ENCODE results near the gene AK4.
"Not testable (repeated sequence)": the region's sequence is repeated elsewhere in the genome, so short reads cannot be mapped to it uniquely, and the experiment has no call there.

AK4 gene

GRCh38 chr1:65151641-65152040 is 3.6 kb downstream of the AK4 start:
- no peak for DNase-seq

- no peak for DNase-seq
Measured at GRCh38 chr1:65153635-65154034, 5.6 kb downstream of the AK4 start.

GRCh38 chr1:65156910-65157545 is 9.0 kb downstream of the AK4 start:
- no peak for DNase-seq

- no peak for DNase-seq
Measured at GRCh38 chr1:65157546-65157941, 9.5 kb downstream of the AK4 start.

GRCh38 chr1:65159291-65159688 is 11.3 kb downstream of the AK4 start:
- DNase-seq: not testable (repeated sequence)

- DNase-seq: no peak
Measured at GRCh38 chr1:65159801-65160523, 12.0 kb downstream of the AK4 start.

- no peak for DNase-seq
Measured at GRCh38 chr1:65163201-65163805, 15.3 kb downstream of the AK4 start.

GRCh38 chr1:65164101-65164500 is 16.1 kb downstream of the AK4 start:
- DNase-seq: not testable (repeated sequence)

- no peak for DNase-seq
Measured at GRCh38 chr1:65164633-65165032, 16.6 kb downstream of the AK4 start.

GRCh38 chr1:65165269-65165993 is 17.4 kb downstream of the AK4 start:
- DNase-seq: no peak

GRCh38 chr1:65166572-65167305 is 18.7 kb downstream of the AK4 start:
- DNase-seq: no peak

GRCh38 chr1:65167586-65168242 is 19.7 kb downstream of the AK4 start:
- no peak for DNase-seq

- DNase-seq: no peak
Measured at GRCh38 chr1:65168867-65169266, 20.9 kb downstream of the AK4 start.

GRCh38 chr1:65170511-65171142 is 22.6 kb downstream of the AK4 start:
- DNase-seq: no peak

- DNase-seq: no peak
Measured at GRCh38 chr1:65172936-65173690, 25.1 kb downstream of the AK4 start.

GRCh38 chr1:65174585-65174984 is 26.6 kb downstream of the AK4 start:
- no peak for DNase-seq

GRCh38 chr1:65175171-65176055 is 27.4 kb downstream of the AK4 start:
- DNase-seq: no peak

- DNase-seq: no peak
Measured at GRCh38 chr1:65176056-65176450, 28.1 kb downstream of the AK4 start.

- no peak for DNase-seq
Measured at GRCh38 chr1:65176591-65176990, 28.6 kb downstream of the AK4 start.

GRCh38 chr1:65177457-65177856 is 29.5 kb downstream of the AK4 start:
- DNase-seq: no peak

Data from stimulated activated CD4-positive, alpha-beta T cell treated with anti-CD3 and anti-CD28 coated beads, Interleukin-1b, Interleukin-23, amount 100 ng/mL, for 48 hours (primary cell).